ENCODE results near the gene ENTPD3.

ENTPD3 gene

DNA sequence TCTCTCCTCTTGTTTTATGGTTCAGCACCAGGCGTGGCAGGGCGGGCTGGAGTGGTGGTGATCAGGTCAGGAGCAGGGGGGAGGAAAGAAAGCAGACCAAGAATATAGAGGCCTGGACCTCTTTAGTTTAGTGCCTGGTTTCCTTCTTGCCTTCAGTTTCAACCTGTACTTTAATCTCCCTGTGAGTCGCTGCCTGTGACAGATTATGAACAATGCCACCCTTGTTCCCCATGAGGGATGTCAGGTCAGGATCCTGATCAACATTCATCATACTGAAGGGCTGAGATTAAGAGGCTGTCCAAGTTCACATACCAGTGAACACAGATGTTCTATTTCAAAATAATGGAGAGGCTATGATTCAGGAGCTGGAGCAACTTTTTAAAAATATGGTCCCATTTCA lies 11.4 kb downstream of the ENTPD3 start:
- no peak for DNase-seq (ENCODE audit: low read depth)
- no peak overlapping the region for H3K4me3 ChIP-seq (ENCODE audit: control insufficient read depth, low read depth, low read length)
- TF ChIP-seq, protein P1, sequence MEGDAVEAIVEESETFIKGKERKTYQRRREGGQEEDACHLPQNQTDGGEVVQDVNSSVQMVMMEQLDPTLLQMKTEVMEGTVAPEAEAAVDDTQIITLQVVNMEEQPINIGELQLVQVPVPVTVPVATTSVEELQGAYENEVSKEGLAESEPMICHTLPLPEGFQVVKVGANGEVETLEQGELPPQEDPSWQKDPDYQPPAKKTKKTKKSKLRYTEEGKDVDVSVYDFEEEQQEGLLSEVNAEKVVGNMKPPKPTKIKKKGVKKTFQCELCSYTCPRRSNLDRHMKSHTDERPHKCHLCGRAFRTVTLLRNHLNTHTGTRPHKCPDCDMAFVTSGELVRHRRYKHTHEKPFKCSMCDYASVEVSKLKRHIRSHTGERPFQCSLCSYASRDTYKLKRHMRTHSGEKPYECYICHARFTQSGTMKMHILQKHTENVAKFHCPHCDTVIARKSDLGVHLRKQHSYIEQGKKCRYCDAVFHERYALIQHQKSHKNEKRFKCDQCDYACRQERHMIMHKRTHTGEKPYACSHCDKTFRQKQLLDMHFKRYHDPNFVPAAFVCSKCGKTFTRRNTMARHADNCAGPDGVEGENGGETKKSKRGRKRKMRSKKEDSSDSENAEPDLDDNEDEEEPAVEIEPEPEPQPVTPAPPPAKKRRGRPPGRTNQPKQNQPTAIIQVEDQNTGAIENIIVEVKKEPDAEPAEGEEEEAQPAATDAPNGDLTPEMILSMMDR (conservative IDR thresholded peaks at IDR 0.05; ENCODE audit: control insufficient read depth, insufficient read depth, low read depth, low read length), result no peak

DNA sequence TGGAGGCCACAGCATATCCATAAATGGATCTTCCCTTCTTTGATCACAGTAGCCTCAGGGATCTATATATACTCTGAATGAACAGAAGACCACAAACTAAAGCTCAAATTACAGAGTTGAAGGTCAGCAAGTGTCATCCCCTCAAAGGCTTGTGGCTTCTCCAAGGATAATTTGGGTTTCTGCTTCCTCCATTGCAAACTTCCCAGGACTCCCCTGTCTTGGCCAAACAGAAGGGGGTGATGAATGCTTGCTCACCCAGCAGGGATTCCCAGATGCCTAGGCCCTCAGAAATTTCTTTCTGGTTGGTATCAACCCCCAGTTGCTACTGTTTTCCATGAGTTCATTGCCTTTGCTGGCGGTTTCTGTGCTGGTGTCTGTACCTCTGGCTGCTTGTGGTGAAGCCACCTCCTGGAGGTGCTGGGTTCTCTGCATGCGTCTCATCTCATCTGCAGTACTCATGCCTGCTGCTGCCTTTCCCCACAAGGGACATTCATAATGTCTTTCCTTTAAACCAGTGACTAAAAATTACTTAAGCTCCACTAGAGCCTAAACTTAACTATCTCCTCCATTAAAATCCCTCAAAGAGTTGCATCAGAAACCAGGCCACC lies 17.7 kb downstream of the ENTPD3 start:
- DNase-seq (ENCODE audit: low read depth), result no peak
- TF ChIP-seq, protein P1 (conservative IDR thresholded peaks at IDR 0.05; ENCODE audit: control insufficient read depth, insufficient read depth, low read depth, low read length), result no peak

DNA sequence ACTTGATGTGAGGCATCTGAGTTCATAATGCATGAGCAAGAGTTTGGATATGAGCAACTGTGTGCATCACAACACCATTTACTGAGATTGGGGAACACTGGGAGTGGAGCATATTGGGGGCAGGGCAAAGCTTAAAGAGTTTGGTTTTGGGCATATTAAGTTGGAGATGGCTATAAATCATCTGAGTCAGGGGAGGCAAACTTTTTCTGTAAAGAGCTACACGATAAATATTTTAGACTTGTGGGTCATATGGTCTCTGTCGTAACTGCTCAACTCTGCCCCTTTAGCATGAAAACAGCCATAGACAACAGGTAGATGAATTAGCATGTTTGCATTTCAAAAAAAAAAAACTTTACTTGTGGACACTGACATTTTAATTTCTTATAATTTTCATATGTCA lies 20.0 kb downstream of the ENTPD3 start:
- TF ChIP-seq, protein P1 (conservative IDR thresholded peaks at IDR 0.05; ENCODE audit: control insufficient read depth, insufficient read depth, low read depth, low read length), result no peak
- no peak for DNase-seq (ENCODE audit: low read depth)
- H3K4me3 ChIP-seq (ENCODE audit: control insufficient read depth, low read depth, low read length), result no peak overlapping the region

More for the DNA sequence above, 17.7 kb downstream of the ENTPD3 start:
- no peak overlapping the region for H3K4me3 ChIP-seq (ENCODE audit: control insufficient read depth, low read depth, low read length)

DNA sequence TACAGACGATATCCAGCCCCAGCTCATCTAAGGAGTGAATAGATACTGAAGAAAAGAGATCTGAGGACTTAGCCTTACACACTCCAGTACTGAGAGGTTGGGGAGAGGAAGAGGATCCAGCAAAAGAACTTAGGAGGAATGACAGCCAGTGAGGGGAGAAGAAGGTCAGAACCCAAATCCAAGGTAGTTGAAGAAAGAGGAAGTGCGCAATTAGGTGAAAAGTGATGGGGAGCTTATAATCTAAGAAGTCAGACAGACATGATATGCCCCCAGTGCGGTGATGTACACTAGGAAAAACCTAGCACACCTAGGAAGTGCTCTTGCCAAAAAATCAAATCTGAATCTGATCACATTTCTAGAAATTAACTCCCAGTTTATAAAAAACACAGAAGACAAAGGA lies 20.6 kb downstream of the ENTPD3 start:
- TF ChIP-seq, protein P1 (conservative IDR thresholded peaks at IDR 0.05; ENCODE audit: control insufficient read depth, insufficient read depth, low read depth, low read length), result no peak
- no peak for DNase-seq (ENCODE audit: low read depth)
- no peak overlapping the region for H3K4me3 ChIP-seq (ENCODE audit: control insufficient read depth, low read depth, low read length)

DNA sequence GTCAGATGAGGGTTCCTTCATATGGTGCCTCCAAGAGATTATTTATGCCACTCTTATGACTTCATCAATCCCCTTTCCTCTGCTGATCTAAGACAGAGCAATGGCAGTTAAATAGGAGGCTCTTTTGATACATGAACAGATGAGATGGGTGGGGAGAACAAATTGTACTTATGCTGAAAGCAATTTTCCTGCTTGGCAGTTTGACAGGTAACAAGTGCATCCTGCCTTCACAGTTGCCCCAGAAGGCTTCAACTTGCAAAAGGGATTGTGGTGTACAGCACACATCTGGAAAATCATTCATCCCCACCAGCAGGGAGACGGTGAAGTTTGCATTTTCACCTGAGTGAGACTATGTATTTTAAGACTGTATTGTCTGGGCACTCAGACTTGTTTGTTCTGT lies 27.3 kb downstream of the ENTPD3 start:
- H3K4me3 ChIP-seq (ENCODE audit: control insufficient read depth, low read depth, low read length), result no peak overlapping the region
- no peak for DNase-seq (ENCODE audit: low read depth)
- TF ChIP-seq, protein P1 (conservative IDR thresholded peaks at IDR 0.05; ENCODE audit: control insufficient read depth, insufficient read depth, low read depth, low read length), result no peak

DNA sequence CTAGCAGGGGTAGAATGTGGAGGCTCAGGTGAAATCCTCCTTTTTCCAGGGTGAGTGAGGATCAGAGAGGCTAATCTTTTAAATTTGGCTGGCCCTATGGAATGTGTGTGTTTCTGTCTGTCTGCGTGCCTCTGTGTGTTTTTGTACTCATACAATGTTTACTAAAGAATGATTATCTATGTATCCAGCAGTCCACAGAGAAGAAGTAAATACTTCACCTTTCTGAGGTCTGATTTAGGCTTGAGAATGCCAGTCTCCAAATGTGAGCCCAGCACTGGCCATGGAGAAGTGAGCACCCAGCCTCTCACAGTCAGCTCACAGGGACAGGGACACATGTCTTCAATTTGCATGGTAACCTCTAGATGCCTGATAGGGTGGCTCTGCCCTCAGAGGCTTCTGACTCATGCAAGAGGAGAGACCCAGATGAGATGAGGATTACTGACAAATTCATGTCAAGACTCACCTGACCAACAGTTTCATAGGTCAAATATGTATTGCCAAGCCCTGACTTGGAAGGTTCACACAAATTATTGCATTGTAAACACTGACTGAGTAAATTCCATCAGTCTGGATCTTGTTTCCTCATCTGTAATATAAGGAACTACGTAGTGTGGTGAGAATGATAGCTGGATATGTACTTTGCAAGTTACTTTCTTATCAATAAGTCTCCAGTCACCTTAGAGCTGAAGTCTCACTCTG lies 31.0 kb downstream of the ENTPD3 start:
- no peak overlapping the region for H3K4me3 ChIP-seq (ENCODE audit: control insufficient read depth, low read depth, low read length)

More for the DNA sequence above, 31.0 kb downstream of the ENTPD3 start:
- TF ChIP-seq, protein P1 (conservative IDR thresholded peaks at IDR 0.05; ENCODE audit: control insufficient read depth, insufficient read depth, low read depth, low read length), result no peak
- DNase-seq (ENCODE audit: low read depth), result peak; percentile 9
